OCI-LY7 (cell line): ENCODE data around the gene PGD. TPM values are rescaled to one million over a fixed set of nuclear protein-coding genes. Genes with fewer than 3 reads are reported as not detected.

ENCODE experiments used
- BruUV-seq: library from RNA; stranded (reverse); fragments of 400-500 nt; replicated peaks from 2 replicates; lab custom pipeline; 2021; lab: Mats Ljungman, UMichigan
- CTCF ChIA-PET: fragments of 300-600 bp; sonication (Branson Sonifier 250); formaldehyde crosslinking; loops from one replicate; lab custom pipeline; 2022; ENCODE audit warnings: antibody characterized with exemption; ENCODE audit not compliant: unreplicated experiment; lab: Charles Lee
- POLR2A ChIA-PET: fragments of 300-600 bp; sonication (Branson Sonifier 250); formaldehyde crosslinking; loops from one replicate; lab custom pipeline; 2022; ENCODE audit warnings: antibody characterized with exemption; lab: Charles Lee
- DNase-seq: peaks from one replicate; pipeline ENCODE4 v3.0.0-alpha.2; 2015; ENCODE audit warnings: low spot score
- H2AFZ ChIP-seq: fragments of 200-600 bp; sonication (generic), shearing (Covaris generic); 2 replicates; pipeline ENCODE4 v1.6.1; 2014; ENCODE audit warnings: mild to moderate bottlenecking, antibody characterized with exemption, low read length, moderate library complexity
- H3K27ac ChIP-seq: fragments of 200-600 bp; sonication (generic); 2 replicates; pipeline ENCODE4 v1.5.1; 2014; ENCODE audit warnings: mixed run types, low read depth, mild to moderate bottlenecking, moderate library complexity, low read length, inconsistent platforms; ENCODE audit not compliant: poor library complexity, severe bottlenecking
- H3K36me3 ChIP-seq: fragments of 200-600 bp; sonication (generic); 2 replicates; pipeline ENCODE4 v1.6.1; 2014; ENCODE audit warnings: mild to moderate bottlenecking, antibody characterized with exemption, low read length, moderate library complexity, mixed read lengths; ENCODE audit not compliant: insufficient read depth
- H3K4me1 ChIP-seq: fragments of 200-600 bp; sonication (generic); 2 replicates; pipeline ENCODE4 v1.5.1; 2014; ENCODE audit warnings: mild to moderate bottlenecking, low read length; ENCODE audit not compliant: insufficient read depth, poor library complexity, severe bottlenecking
- H3K4me2 ChIP-seq: fragments of 200-600 bp; sonication (generic); 2 replicates; pipeline ENCODE4 v1.6.1; 2014; ENCODE audit warnings: mild to moderate bottlenecking, low read length
- H3K4me3 ChIP-seq: fragments of 200-600 bp; sonication (generic); 2 replicates; pipeline ENCODE4 v1.5.1; 2014; ENCODE audit warnings: mild to moderate bottlenecking, low read depth, low read length; ENCODE audit not compliant: poor library complexity, severe bottlenecking
- H3K79me2 ChIP-seq: fragments of 200-600 bp; sonication (generic); 2 replicates; pipeline ENCODE4 v1.6.1; 2016; ENCODE audit warnings: low read depth, mild to moderate bottlenecking, low read length, moderate library complexity, mixed read lengths; ENCODE audit not compliant: insufficient read depth
- H3K9me2 ChIP-seq: fragments of 200-600 bp; sonication (generic); 2 replicates; pipeline ENCODE4 v1.6.1; 2016; ENCODE audit warnings: mild to moderate bottlenecking, low read length, mixed read lengths; ENCODE audit not compliant: insufficient read depth
- H3K9me3 ChIP-seq: fragments of 200-600 bp; sonication (generic); 2 replicates; pipeline ENCODE4 v1.6.1; 2014; ENCODE audit warnings: mild to moderate bottlenecking, mixed run types, low read length, mixed read lengths
- H4K20me1 ChIP-seq: fragments of 200-600 bp; sonication (generic); 2 replicates; pipeline ENCODE4 v1.6.1; 2014; ENCODE audit warnings: mild to moderate bottlenecking, antibody characterized with exemption, low read length, moderate library complexity, mixed read lengths; ENCODE audit not compliant: insufficient read depth
- EZH2phosphoT487 ChIP-seq: fragments of 200-600 bp; sonication (generic); IDR thresholded peaks from 2 replicates; pipeline ENCODE4 v1.6.1; 2018; ENCODE audit warnings: low read depth, borderline replicate concordance, mild to moderate bottlenecking, mixed run types, antibody characterized with exemption, low read length, moderate library complexity, mixed read lengths
- intact Hi-C: fragments of 100-400 bp; cut with micrococcal nuclease; formaldehyde crosslinking; loops from one replicate; pipeline ENCODE4 v1.10.0; 2022; ENCODE audit not compliant: unreplicated experiment
- total RNA-seq, 2 experiments: library from RNA; depleted of rRNA in 1 of 2; stranded (reverse); fragments of >200 nt in 1 of 2; shearing (Covaris generic) in 1 of 2; gene quantifications; 2 replicates each; pipeline ENCODE4 v1.2.3, GENCODE V29; 2014 to 2022
- TF ChIP-seq, protein P1 (sequence below): fragments of 200-600 bp; sonication (generic); conservative IDR thresholded peaks from 2 replicates; pipeline ENCODE4 v1.5.1; 2014; ENCODE audit warnings: mild to moderate bottlenecking, antibody characterized with exemption, low read length, moderate library complexity, mixed read lengths

The PGD gene
- total RNA-seq, 2 experiments from 2014 or later: 69.3 to 157 TPM

GRCh38 chr1:10400013-10400412 is 1.1 kb downstream of the PGD start:
- H3K4me3 ChIP-seq: peak overlapping the region; percentile 93
- POLR2A ChIA-PET: interaction anchor here (0.6 to 2.2 kb wide), 2 partner anchors 12 to 273 kb away, joined by 3 to 22 read pairs; no protein-coding TSS in a partner anchor
- CTCF ChIA-PET: interaction anchor here (1.4 kb wide), 1 partner anchor 30 kb away, joined by 4 read pairs; the partner anchor contains the start of gene CENPS
- TF ChIP-seq, protein P1, sequence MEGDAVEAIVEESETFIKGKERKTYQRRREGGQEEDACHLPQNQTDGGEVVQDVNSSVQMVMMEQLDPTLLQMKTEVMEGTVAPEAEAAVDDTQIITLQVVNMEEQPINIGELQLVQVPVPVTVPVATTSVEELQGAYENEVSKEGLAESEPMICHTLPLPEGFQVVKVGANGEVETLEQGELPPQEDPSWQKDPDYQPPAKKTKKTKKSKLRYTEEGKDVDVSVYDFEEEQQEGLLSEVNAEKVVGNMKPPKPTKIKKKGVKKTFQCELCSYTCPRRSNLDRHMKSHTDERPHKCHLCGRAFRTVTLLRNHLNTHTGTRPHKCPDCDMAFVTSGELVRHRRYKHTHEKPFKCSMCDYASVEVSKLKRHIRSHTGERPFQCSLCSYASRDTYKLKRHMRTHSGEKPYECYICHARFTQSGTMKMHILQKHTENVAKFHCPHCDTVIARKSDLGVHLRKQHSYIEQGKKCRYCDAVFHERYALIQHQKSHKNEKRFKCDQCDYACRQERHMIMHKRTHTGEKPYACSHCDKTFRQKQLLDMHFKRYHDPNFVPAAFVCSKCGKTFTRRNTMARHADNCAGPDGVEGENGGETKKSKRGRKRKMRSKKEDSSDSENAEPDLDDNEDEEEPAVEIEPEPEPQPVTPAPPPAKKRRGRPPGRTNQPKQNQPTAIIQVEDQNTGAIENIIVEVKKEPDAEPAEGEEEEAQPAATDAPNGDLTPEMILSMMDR: no peak
- no peak for TF ChIP-seq EZH2phosphoT487
- no TSS peak for BruUV-seq
- H3K9me2 ChIP-seq: no peaks in the 10 kb centered on the region
- peak overlapping the region; percentile 79 for H3K4me2 ChIP-seq
- H3K4me1 ChIP-seq: peaks cover 13% of the 10 kb centered on the region
- DNase-seq: no peak
- H3K27ac ChIP-seq: no peak overlapping the region
- peaks cover 9% of the 10 kb centered on the region; the same call in 1 of the 2 replicates for H4K20me1 ChIP-seq
- peaks cover 48% of the 10 kb centered on the region for H3K36me3 ChIP-seq
- intact Hi-C loops: no loop called here
- H3K9me3 ChIP-seq: 0 out of 2 replicates have a peak, but pooled peaks cover 5% of the 10 kb centered on the region
- peaks cover 21% of the 10 kb centered on the region; the same call in 1 of the 2 replicates for H3K79me2 ChIP-seq
- no peak overlapping the region for H2AFZ ChIP-seq

GRCh38 chr1:10401281-10401680 is 2.4 kb downstream of the PGD start:
- ChIA-PET CTCF (no interaction called here), POLR2A (interaction anchor here (0.6 to 1.2 kb wide), 3 partner anchors 10 to 14 kb away, joined by 3 to 4 read pairs (median 3); no protein-coding TSS in a partner anchor)
- Histone ChIP-seq H3K36me3 (peaks cover 59% of the 10 kb centered on the region), H3K4me3 (no peak overlapping the region), H2AFZ (no peak overlapping the region), H3K9me3 (0 out of 2 replicates have a peak, but pooled peaks cover 5% of the 10 kb centered on the region), H3K4me1 (peaks cover 13% of the 10 kb centered on the region), H3K27ac (no peak overlapping the region), H3K79me2 (peaks cover 21% of the 10 kb centered on the region; the same call in 1 of the 2 replicates), H4K20me1 (peaks cover 9% of the 10 kb centered on the region; the same call in 1 of the 2 replicates), H3K9me2 (no peaks in the 10 kb centered on the region), H3K4me2 (peak overlapping the region; percentile 79; the same call in 1 of the 2 replicates)
- TF ChIP-seq, protein P1: no peak
- TF ChIP-seq EZH2phosphoT487: no peak
- DNase-seq: no peak
- no TSS peak for BruUV-seq
- intact Hi-C loops: no loop called here

DNA sequence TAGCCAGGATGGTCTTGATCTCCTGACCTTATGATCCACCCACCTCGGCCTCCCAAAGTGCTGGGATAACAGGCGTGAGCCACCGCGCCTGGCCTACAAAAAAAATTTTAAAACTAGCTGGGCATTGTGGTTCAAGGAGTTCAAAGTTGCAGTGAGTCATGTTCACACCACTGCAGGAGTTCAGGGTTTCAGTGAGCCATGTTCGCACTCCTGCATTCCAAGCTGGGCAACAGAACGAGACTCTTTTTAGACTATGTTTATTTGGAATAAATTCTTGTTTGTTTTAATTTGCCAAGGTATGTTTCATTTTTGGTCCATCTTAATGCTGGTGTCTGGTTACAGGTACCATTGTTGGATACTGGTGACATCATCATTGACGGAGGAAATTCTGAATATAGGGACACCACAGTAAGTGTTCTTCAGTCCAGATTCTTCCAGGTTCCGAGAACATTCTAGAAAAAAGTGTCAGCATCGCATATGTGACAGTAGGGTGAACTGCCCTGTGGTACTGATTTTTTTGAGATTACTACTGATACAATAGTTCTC is 3.9 kb downstream of the PGD start:
- POLR2A ChIA-PET: no interaction called here
- peaks cover 21% of the 10 kb centered on the region; the same call in 1 of the 2 replicates for H3K79me2 ChIP-seq
- no TSS peak for BruUV-seq

More for the DNA sequence above, 3.9 kb downstream of the PGD start:
- Histone ChIP-seq H4K20me1 (peaks cover 9% of the 10 kb centered on the region; the same call in 1 of the 2 replicates), H3K4me1 (peaks cover 13% of the 10 kb centered on the region), H3K36me3 (peaks cover 75% of the 10 kb centered on the region), H3K4me3 (no peak overlapping the region), H3K9me2 (no peaks in the 10 kb centered on the region), H3K27ac (no peak overlapping the region), H3K9me3 (no peaks in the 10 kb centered on the region), H3K4me2 (no peak overlapping the region), H2AFZ (no peak overlapping the region)
- CTCF ChIA-PET: no interaction called here
- no peak for TF ChIP-seq EZH2phosphoT487
- TF ChIP-seq, protein P1: no peak
- DNase-seq: no peak
- intact Hi-C loops: no loop called here
